ENCODE results near the gene AHRR.

- TF ChIP-seq POLR2A (IDR thresholded peaks at IDR 0.05) (no peak), CTCF (IDR thresholded peaks at IDR 0.05) (no peak)
Observed at GRCh38 chr5:316210-317085, 5.1 kb upstream of the AHRR start.
